ENCODE measurements around the gene CACNG1.

- no peak for TF ChIP-seq CTCF (IDR thresholded peaks at IDR 0.05)
- TF ChIP-seq POLR2A (IDR thresholded peaks at IDR 0.05), result no peak
These were observed 5.7 kb downstream of the CACNG1 start for GRCh38 chr17:67050066-67050465.
